NCI-H460 (cell line): ENCODE results near the gene COPS9. TPM values are rescaled to one million over a fixed set of nuclear protein-coding genes. Genes with fewer than 3 reads are reported as not detected.

Experiments used
- DNase-seq: peaks from one replicate; pipeline ENCODE4 v3.0.0-alpha.2; 2016; ENCODE audit warnings: low read depth; ENCODE audit errors: extremely low read depth
- total RNA-seq: library from RNA; depleted of rRNA; stranded (reverse); fragments of >200 nt; shearing (Covaris generic); gene quantifications from 2 replicates; pipeline ENCODE4 v1.2.3, GENCODE V29; 2014

Gene COPS9
- total RNA-seq, 1 experiment from 2014 or later, result 144 TPM

GRCh38 chr2:240137596-240138253 lies 1.6 kb upstream of the COPS9 start:
- DNase-seq, result no peak

GRCh38 chr2:240136671-240137292 lies 677 bp upstream of the COPS9 start:
- no peak for DNase-seq

- no peak for DNase-seq
Observed at GRCh38 chr2:240135706-240136012, 446 bp downstream of the COPS9 start.

GRCh38 chr2:240134956-240135520 lies 1.1 kb downstream of the COPS9 start:
- no peak for DNase-seq

GRCh38 chr2:240134466-240134865 lies 1.6 kb downstream of the COPS9 start:
- no peak for DNase-seq

GRCh38 chr2:240133401-240133800 lies 2.7 kb downstream of the COPS9 start:
- no peak for DNase-seq

GRCh38 chr2:240132651-240132980 lies 3.5 kb downstream of the COPS9 start:
- DNase-seq, result no peak

- DNase-seq, result no peak
Observed at GRCh38 chr2:240131941-240132650, 4.0 kb downstream of the COPS9 start.

- DNase-seq, result no peak
Observed at GRCh38 chr2:240131296-240131695, 4.8 kb downstream of the COPS9 start.

- no peak for DNase-seq
Observed at GRCh38 chr2:240130393-240131195, 5.5 kb downstream of the COPS9 start.

GRCh38 chr2:240129731-240130392 lies 6.2 kb downstream of the COPS9 start:
- no peak for DNase-seq

- DNase-seq, result no peak
Observed at GRCh38 chr2:240129311-240129710, 6.8 kb downstream of the COPS9 start.

- no peak for DNase-seq
Observed at GRCh38 chr2:240128608-240129145, 7.4 kb downstream of the COPS9 start.

- no peak for DNase-seq
Observed at GRCh38 chr2:240127911-240128607, 8.0 kb downstream of the COPS9 start.

GRCh38 chr2:240127191-240127750 lies 8.8 kb downstream of the COPS9 start:
- no peak for DNase-seq

- DNase-seq, result no peak
Observed at GRCh38 chr2:240126731-240127130, 9.4 kb downstream of the COPS9 start.

- DNase-seq, result no peak
Observed at GRCh38 chr2:240125742-240126141, 10.4 kb downstream of the COPS9 start.

GRCh38 chr2:240124651-240125030 lies 11.5 kb downstream of the COPS9 start:
- no peak for DNase-seq
